ENCODE data around the gene MT4. TPM values are rescaled to one million over a fixed set of nuclear protein-coding genes. Genes with fewer than 3 reads are reported as not detected.
"Not testable (repeated sequence)": the region's sequence is repeated elsewhere in the genome, so short reads cannot be mapped to it uniquely, and the experiment has no call there.

MT4 gene
- total RNA-seq, 1 donor = not detected

- DNase-seq (ENCODE audit: low read depth in 2 of 3, low spot score in 2 of 3) = no peak
Measured at GRCh38 chr16:56558024-56558747, 6.7 kb upstream of the MT4 start.

GRCh38 chr16:56559109-56559508 is 5.8 kb upstream of the MT4 start:
- DNase-seq (ENCODE audit: low read depth in 2 of 3, low spot score in 2 of 3) = no peak

- no peak for DNase-seq (ENCODE audit: low read depth in 2 of 3, low spot score in 2 of 3)
Measured at GRCh38 chr16:56560447-56560846, 4.4 kb upstream of the MT4 start.

GRCh38 chr16:56561126-56561525 is 3.7 kb upstream of the MT4 start:
- no peak for DNase-seq (ENCODE audit: low read depth in 2 of 3, low spot score in 2 of 3)

DNA sequence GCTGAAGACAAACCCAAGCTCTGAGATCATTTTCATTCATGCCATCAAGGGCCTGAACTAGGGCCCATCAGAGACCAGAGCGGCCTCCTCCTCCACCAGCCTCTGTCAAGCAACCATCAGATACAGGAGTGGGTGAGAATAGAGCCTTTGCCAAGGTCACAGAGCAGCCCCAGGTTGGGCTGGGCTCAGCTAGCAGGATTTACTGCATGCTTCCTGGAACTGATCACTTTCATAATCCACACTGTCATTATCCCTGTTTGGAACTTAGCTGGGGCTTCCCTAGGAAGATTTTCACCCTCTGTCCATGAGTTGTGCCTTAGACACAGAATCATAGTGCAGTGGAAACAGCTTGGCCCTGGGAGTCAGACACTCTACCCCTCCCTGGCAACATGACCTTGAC is 5.1 kb downstream of the MT4 start:
- DNase-seq (ENCODE audit: low read depth in 2 of 3, low spot score in 2 of 3) = no peak

GRCh38 chr16:56571525-56571924 is 6.7 kb downstream of the MT4 start:
- no peak for DNase-seq (ENCODE audit: low read depth in 2 of 3, low spot score in 2 of 3)

- DNase-seq (ENCODE audit: low read depth in 2 of 3, low spot score in 2 of 3) = no peak
Measured at GRCh38 chr16:56574625-56575024, 9.8 kb downstream of the MT4 start.

DNA sequence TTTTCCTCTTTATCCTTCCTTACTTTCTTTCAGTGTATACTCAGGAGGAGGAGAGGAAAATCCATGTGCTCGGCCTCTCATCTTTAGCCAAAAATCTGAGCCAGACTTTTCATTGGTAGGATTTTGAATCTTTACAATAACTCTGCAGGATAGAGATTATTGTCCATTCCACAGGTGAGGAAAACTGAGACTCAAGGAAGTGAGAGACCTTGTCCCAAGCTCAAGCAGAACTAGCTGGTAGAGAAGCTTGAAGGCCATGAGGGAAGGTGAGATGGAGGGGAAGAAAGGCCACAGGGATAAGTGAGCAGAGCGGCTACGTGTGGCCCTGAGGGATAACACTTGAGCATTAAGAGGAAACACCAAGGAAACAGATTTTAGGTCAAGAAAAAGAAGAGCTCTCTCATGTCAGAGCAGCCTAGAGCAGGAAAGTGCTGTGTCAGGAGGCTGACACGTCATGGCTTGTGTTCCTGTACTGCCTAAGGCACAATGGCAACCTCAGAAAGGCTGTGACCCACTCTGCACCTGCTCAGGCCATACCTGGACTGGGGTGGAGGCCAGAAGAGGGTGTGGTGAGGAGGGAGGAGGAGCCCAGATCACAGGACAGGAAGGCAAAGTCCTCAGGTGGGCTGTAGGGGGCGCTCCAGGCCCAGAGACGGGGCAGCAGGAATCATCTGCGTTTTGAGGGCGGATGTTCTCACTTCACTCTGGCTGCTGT is 11.9 kb downstream of the MT4 start:
- DNase-seq (ENCODE audit: low read depth in 2 of 3, low spot score in 2 of 3) = peak; percentile 74 to 85 (median 79)

DNA sequence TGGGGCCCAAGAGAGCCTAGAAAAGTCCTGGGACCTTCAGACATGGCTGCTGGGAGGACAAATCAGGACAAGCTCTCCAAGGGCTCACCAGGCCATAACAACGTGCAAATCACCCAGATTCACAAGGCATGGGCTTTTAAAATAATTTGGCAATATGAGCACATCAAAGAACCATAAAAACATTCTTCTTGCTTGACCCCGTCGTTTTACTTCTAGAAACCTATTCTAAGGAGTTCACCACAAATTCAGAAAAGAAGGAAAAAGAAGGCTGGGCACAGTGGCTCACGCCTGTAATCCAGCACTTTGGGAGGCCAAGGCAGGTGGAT is 12.4 kb downstream of the MT4 start:
- DNase-seq (ENCODE audit: low read depth in 2 of 3, low spot score in 2 of 3) = no peak

DNA sequence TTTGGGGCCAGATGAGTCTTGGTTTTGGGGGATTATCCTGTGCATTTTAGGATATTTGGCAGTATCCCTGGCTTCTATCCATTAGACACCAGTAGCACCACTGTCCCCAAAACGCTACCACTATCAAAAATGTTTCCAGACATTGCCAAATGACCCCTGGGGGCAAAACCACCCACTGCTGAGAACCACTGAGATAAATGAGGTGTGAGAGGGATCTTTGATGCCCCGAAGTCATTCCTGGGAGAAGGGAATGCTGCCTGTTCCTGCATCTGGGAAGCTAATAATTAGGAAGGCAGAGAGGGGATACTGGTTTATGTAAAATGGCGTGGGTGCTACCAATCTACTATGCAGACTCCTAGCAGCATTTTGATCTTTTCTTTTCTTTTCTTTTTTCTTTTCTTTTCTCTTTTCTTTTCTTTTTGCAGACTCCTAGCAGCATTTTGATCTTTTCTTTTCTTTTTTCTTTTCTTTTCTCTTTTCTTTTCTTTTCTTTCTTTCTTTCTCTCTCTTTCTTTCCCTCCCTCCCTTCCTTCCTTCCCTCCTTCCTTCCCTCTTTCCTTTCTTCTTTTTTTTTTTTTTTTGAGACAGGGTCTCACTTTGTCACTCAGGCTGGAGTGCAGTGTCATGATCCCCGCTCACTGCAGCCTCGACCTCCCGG is 15.6 kb downstream of the MT4 start:
- no peak for DNase-seq (ENCODE audit: low read depth in 2 of 3, low spot score in 2 of 3)

- not testable (repeated sequence) for DNase-seq (ENCODE audit: low read depth in 2 of 3, low spot score in 2 of 3)
Measured at GRCh38 chr16:56582911-56583310, 18.0 kb downstream of the MT4 start.

GRCh38 chr16:56583351-56584168 is 18.7 kb downstream of the MT4 start:
- no peak for DNase-seq (ENCODE audit: low read depth in 2 of 3, low spot score in 2 of 3)

GRCh38 chr16:56584276-56584675 is 19.4 kb downstream of the MT4 start:
- no peak for DNase-seq (ENCODE audit: low read depth in 2 of 3, low spot score in 2 of 3)

- DNase-seq (ENCODE audit: low read depth in 2 of 3, low spot score in 2 of 3) = no peak
Measured at GRCh38 chr16:56588781-56589140, 23.9 kb downstream of the MT4 start.

GRCh38 chr16:56589141-56590039 is 24.5 kb downstream of the MT4 start, which contains the start of gene MT3:
MT3 (plus strand) TSS chr16:56589528; CDS start chr16:56589591, 63 bp downstream.
- DNase-seq (ENCODE audit: low read depth in 2 of 3, low spot score in 2 of 3) = peak in 1 of 3 donors; percentile 45

GRCh38 chr16:56591377-56592060 is 26.6 kb downstream of the MT4 start:
- DNase-seq (ENCODE audit: low read depth in 2 of 3, low spot score in 2 of 3) = peak in 1 of 3 donors; percentile 53

DNA sequence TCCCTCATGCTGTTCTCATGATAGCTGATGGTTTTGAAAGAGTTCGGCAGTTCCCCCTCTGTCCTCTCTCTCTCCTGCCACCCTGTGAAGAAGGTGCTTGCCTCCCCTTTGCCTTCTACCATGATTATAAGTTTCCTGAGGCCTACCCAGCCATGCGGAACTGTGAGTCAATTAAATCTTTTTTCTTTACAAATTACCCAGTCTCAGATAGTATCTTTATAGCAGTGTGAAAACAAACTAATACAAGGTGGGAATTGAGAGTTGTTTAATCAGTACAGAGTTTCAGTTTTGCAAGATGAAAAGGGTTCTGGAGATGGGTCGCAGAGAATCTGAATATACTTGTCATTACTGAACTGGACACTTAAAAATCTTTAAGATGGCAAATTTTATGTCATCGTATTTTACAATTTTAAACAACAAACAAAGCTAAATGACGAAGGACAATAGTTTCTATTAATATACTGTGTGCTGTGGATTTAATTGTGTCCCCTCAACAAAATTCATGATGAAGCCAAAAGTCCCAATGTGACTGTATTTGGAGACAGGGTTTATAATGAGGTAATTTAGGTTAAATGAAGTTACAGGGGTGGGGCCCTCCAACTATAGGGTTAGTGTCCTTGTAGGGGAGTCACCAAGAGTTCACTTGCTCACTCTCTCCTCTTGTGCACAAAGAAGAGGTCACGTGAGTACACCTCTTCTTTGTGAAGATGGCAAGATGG is 28.9 kb downstream of the MT4 start:
- no peak for DNase-seq (ENCODE audit: low read depth in 2 of 3, low spot score in 2 of 3)

DNA sequence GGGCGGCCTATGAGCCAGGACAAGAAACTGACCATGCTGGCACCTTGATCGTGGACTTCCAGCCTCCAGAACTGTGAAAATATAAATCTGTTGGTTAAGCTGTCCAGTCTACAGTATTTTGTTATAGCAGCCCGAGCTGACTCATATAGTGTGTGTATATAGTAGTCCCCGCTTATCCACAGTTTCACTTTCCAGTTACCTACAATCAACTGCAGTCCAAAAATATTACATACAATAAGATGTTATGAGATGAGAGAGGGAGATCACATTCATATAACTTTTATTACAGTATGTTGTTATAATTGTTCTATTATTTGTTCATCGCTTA is 29.4 kb downstream of the MT4 start:
- DNase-seq (ENCODE audit: low read depth in 2 of 3, low spot score in 2 of 3) = no peak

Measured in hematopoietic multipotent progenitor cell (in vitro differentiated cells).